A673 (cell line): ENCODE results near the gene SCD5. TPM values are rescaled to one million over a fixed set of nuclear protein-coding genes. Genes with fewer than 3 reads are reported as not detected.

ENCODE experiments used
- BruUV-seq: library from RNA; stranded (reverse); fragments of 400-500 nt; replicated peaks from 2 replicates; lab custom pipeline; 2021; lab: Mats Ljungman, UMichigan
- CTCF ChIA-PET: fragments of 300-600 bp; sonication (Branson Sonifier 250); formaldehyde crosslinking; loops from one replicate; lab custom pipeline; 2022; ENCODE audit warnings: antibody characterized with exemption; lab: Charles Lee
- POLR2A ChIA-PET: fragments of 300-600 bp; sonication (Branson Sonifier 250); formaldehyde crosslinking; loops from one replicate; lab custom pipeline; 2022; ENCODE audit warnings: antibody characterized with exemption; ENCODE audit not compliant: low non-redundant PET; lab: Charles Lee
- DNase-seq: peaks from one replicate; pipeline ENCODE4 v3.0.0-alpha.2; 2015; ENCODE audit warnings: low spot score
- H3K27ac ChIP-seq: fragments of 200-600 bp; sonication (generic); 2 replicates; pipeline ENCODE4 v1.5.1; 2016; ENCODE audit warnings: mixed run types, low read depth, mild to moderate bottlenecking, mixed read lengths, antibody characterized with exemption, low read length; ENCODE audit not compliant: poor library complexity, severe bottlenecking
- H3K27me3 ChIP-seq: fragments of 200-600 bp; sonication (generic); replicated peaks from 2 replicates; pipeline ENCODE4 v1.6.1; 2017; ENCODE audit warnings: mixed run types, low read depth, mild to moderate bottlenecking, mixed read lengths, antibody characterized with exemption, low read length; ENCODE audit not compliant: insufficient read depth, poor library complexity
- H3K36me3 ChIP-seq: fragments of 200-600 bp; sonication (generic); 2 replicates; pipeline ENCODE4 v1.6.1; 2016; ENCODE audit warnings: mixed run types, mild to moderate bottlenecking, mixed read lengths, antibody characterized with exemption, low read length; ENCODE audit not compliant: insufficient read depth, poor library complexity, severe bottlenecking
- H3K4me1 ChIP-seq: fragments of 200-600 bp; sonication (generic); 2 replicates; pipeline ENCODE4 v1.6.1; 2017; ENCODE audit warnings: mixed run types, mild to moderate bottlenecking, mixed read lengths, antibody characterized with exemption, low read length; ENCODE audit not compliant: insufficient read depth, poor library complexity, severe bottlenecking
- H3K4me3 ChIP-seq: fragments of 200-600 bp; sonication (generic); 2 replicates; pipeline ENCODE4 v1.5.1; 2016; ENCODE audit warnings: low read depth, mixed run types, mild to moderate bottlenecking, mixed read lengths, low read length; ENCODE audit not compliant: poor library complexity, severe bottlenecking
- H3K9me3 ChIP-seq: fragments of 200-600 bp; sonication (generic); 2 replicates; pipeline ENCODE4 v1.6.1; 2016; ENCODE audit warnings: mixed run types, low read depth, mild to moderate bottlenecking, mixed read lengths, antibody characterized with exemption, low read length; ENCODE audit not compliant: poor library complexity, severe bottlenecking
- EZH2 ChIP-seq: fragments of 200-600 bp; sonication (generic); IDR thresholded peaks from 2 replicates; pipeline ENCODE4 v1.6.1; 2017; ENCODE audit warnings: borderline replicate concordance, low read depth, mild to moderate bottlenecking, mixed read lengths, antibody characterized with exemption, low read length; ENCODE audit not compliant: poor library complexity, severe bottlenecking
- intact Hi-C: fragments of 100-400 bp; cut with micrococcal nuclease; formaldehyde crosslinking; loops from one replicate; pipeline ENCODE4 v1.10.0; 2022; ENCODE audit not compliant: unreplicated experiment
- total RNA-seq: library from RNA; stranded (reverse); gene quantifications from 2 replicates; pipeline ENCODE4 v1.2.3, GENCODE V29; 2021
- TF ChIP-seq, protein P1 (sequence below): fragments of 300-800, 200-600 bp; sonication (generic); conservative IDR thresholded peaks from 2 replicates; pipeline ENCODE4 v1.5.1; 2017; ENCODE audit warnings: low read depth, mild to moderate bottlenecking, antibody characterized with exemption, low read length, moderate library complexity, mixed read lengths

The SCD5 gene
- total RNA-seq, 1 experiment from 2014 or later: 15.8 TPM

DNA sequence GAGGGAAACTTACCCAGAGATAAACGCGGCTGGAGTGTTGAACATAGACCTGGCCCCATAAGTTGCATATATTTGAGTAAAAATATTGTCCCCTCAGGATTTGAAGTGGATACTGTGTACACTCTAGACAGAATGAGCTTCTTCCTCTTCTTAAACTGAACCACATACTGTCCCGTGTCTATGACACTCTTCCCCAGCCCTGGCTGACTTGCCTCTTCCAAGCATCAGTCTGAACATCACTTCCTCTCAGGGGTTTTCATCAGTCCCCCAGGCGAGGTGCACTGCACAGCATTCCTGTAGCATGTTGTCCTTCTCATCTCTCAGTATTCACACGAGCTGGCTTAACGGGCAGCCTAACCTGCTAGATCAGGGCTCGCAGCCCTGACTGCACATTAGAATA lies 156.3 kb downstream of the SCD5 start:
- TF ChIP-seq, protein P1, sequence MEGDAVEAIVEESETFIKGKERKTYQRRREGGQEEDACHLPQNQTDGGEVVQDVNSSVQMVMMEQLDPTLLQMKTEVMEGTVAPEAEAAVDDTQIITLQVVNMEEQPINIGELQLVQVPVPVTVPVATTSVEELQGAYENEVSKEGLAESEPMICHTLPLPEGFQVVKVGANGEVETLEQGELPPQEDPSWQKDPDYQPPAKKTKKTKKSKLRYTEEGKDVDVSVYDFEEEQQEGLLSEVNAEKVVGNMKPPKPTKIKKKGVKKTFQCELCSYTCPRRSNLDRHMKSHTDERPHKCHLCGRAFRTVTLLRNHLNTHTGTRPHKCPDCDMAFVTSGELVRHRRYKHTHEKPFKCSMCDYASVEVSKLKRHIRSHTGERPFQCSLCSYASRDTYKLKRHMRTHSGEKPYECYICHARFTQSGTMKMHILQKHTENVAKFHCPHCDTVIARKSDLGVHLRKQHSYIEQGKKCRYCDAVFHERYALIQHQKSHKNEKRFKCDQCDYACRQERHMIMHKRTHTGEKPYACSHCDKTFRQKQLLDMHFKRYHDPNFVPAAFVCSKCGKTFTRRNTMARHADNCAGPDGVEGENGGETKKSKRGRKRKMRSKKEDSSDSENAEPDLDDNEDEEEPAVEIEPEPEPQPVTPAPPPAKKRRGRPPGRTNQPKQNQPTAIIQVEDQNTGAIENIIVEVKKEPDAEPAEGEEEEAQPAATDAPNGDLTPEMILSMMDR: no peak
- TF ChIP-seq EZH2: no peak
- Histone ChIP-seq H3K36me3 (no peaks in the 10 kb centered on the region), H3K4me3 (no peak overlapping the region), H3K27ac (no peak overlapping the region), H3K4me1 (no peaks in the 10 kb centered on the region), H3K27me3 (no peaks in the 10 kb centered on the region), H3K9me3 (no peaks in the 10 kb centered on the region)
- intact Hi-C loops: no loop called here
- no peak for DNase-seq
- POLR2A ChIA-PET: no interaction called here
- BruUV-seq: no TSS peak
- CTCF ChIA-PET: no interaction called here

DNA sequence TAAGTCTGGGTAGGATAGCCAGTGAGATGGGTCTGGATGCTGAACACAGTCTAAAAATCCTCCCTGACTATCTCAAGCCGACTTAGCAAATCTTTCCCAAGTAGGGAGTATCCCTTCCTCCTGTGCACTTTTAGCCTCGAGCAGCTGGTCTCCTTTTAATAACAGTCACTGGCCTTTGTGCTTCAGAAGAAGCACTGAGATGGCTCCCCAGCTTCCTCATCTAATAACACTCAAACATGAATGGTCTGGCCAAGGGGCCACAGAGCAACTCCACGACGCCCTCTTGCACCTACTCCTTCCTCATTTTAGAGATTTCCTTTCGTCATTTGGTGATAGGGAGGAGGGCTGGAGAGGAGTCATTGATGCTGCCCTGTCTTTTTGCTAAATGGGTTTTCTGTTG lies 158.1 kb downstream of the SCD5 start:
- Histone ChIP-seq H3K36me3 (no peaks in the 10 kb centered on the region), H3K4me3 (no peak overlapping the region), H3K27me3 (no peaks in the 10 kb centered on the region), H3K27ac (no peak overlapping the region), H3K9me3 (no peaks in the 10 kb centered on the region), H3K4me1 (no peaks in the 10 kb centered on the region)
- no TSS peak for BruUV-seq
- ChIA-PET CTCF (no interaction called here), POLR2A (no interaction called here)
- intact Hi-C loops: no loop called here
- TF ChIP-seq EZH2: no peak
- TF ChIP-seq, protein P1: no peak
- no peak for DNase-seq

DNA sequence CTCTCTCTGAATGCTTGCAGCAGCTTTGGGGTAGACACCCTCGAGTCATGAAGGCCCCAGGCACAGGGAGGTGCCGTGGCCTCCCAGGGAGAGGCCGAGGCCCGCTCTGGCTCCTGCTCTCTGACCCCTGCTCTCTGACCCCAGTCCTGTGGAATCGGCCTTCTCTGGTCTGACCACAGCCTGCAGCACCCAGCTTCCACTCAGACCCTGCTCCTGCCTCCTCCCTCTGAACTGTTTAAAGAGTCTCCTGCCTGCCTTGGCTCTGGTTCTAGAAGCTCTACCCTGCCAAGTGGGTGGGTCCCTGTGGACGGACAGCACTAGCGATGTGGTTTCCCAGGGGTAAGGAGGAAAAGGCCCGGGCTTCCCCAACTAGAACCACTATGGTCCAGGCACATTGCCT lies 158.6 kb downstream of the SCD5 start:
- ChIA-PET CTCF (no interaction called here), POLR2A (no interaction called here)
- intact Hi-C loops: no loop called here
- no peak overlapping the region for H3K4me3 ChIP-seq
- TF ChIP-seq EZH2: no peak
- TF ChIP-seq, protein P1: no peak
- DNase-seq: no peak
- no peaks in the 10 kb centered on the region for H3K4me1 ChIP-seq
- no peak overlapping the region for H3K27ac ChIP-seq
- no TSS peak for BruUV-seq
- no peaks in the 10 kb centered on the region for H3K9me3 ChIP-seq
- no peaks in the 10 kb centered on the region for H3K27me3 ChIP-seq
- H3K36me3 ChIP-seq: no peaks in the 10 kb centered on the region
